Subcutaneous preadipocyte (primary cell): Measurements from ENCODE around the gene NUP107. TPM values are rescaled to one million over a fixed set of nuclear protein-coding genes. Genes with fewer than 3 reads are reported as not detected.

ENCODE experiments used
- total RNA-seq: library from RNA; depleted of rRNA; stranded (reverse); fragments of >200 nt; gene quantifications from 2 replicates; pipeline ENCODE4 v1.2.3, GENCODE V29; 2012

NUP107 gene
- 66.5 and 70.6 TPM in 2 replicates for total RNA-seq

GRCh38 chr12:68686595-68687521, at the start of gene NUP107:
Gene NUP107, plus strand, starts transcription at chr12:68686978. Its CDS starts 88 bp downstream, at chr12:68687066.

GRCh38 chr12:68745904-68746571, 59.3 kb downstream of the NUP107 start, which contains the start of gene SLC35E3:
Gene SLC35E3, plus strand, starts transcription at chr12:68746176. Its CDS starts 202 bp downstream, at chr12:68746378.

Other genes starting within 250 kb of the NUP107 start
- 93.3 and 115 TPM in 2 replicates for gene RAP1B, start 76.1 kb upstream of the NUP107 start, total RNA-seq
- gene SLC35E3, start 59.2 kb downstream of the NUP107 start, total RNA-seq, result 3.3 and 5.5 TPM in 2 replicates
- 132 and 161 TPM in 2 replicates for gene MDM2, start 121.2 kb downstream of the NUP107 start, total RNA-seq
- gene CPM, start 246.2 kb downstream of the NUP107 start, total RNA-seq, result 6.3 and 19.8 TPM in 2 replicates